ENCODE measurements around the gene GKN1. TPM values are rescaled to one million over a fixed set of nuclear protein-coding genes. Genes with fewer than 3 reads are reported as not detected.

The GKN1 gene, protein sequence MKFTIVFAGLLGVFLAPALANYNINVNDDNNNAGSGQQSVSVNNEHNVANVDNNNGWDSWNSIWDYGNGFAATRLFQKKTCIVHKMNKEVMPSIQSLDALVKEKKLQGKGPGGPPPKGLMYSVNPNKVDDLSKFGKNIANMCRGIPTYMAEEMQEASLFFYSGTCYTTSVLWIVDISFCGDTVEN
- not detected in 2 replicates for total RNA-seq (2022)
- Bru-seq, nascent RNA: not detected
- BruChase-seq, experiment 1, labeled RNA remaining after a 6-hour chase: not detected
- not detected for BruChase-seq, experiment 2, labeled RNA remaining after a 2-hour chase
- long read RNA-seq: 0 reads

DNA sequence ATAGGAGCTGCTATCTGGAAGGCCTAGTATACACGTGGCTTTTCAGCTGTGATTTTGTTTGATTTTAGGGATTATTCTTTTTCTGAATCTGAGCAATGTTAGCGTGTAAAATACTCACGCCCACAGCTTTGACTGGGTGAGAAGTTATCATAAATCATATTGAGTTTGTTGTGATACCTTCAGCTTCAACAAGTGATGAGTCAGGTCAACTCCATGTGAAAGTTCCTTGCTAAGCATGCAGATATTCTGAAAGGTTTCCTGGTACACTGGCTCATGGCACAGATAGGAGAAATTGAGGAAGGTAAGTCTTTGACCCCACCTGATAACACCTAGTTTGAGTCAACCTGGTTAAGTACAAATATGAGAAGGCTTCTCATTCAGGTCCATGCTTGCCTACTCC, at the start of gene GKN1:
Gene GKN1 (plus strand): TSS at position 386 of the 400 bp plus-strand sequence. CDS start 42 bp downstream, outside the sequence.
- intact Hi-C loops (cut with micrococcal nuclease): no loop called here
- Mint-ChIP-seq H3K27ac (ENCODE audit: low read depth, unreplicated experiment) (no peak within 1 kb of the TSS), H3K36me3 (ENCODE audit: insufficient read depth, unreplicated experiment) (no peaks in the 10 kb centered on the region), H3K4me3 (ENCODE audit: unreplicated experiment) (no peak within 1 kb of the TSS), H3K4me1 (ENCODE audit: insufficient read depth, unreplicated experiment) (peaks cover 17% of the 10 kb centered on the region), H3K27me3 (ENCODE audit: insufficient read depth, unreplicated experiment) (peaks cover 17% of the 10 kb centered on the region), H3K9me3 (ENCODE audit: unreplicated experiment) (no peaks in the 10 kb centered on the region)
- ChIA-PET CTCF (interaction anchor here (0.7 to 1.1 kb wide), 3 partner anchors 9 to 49 kb away, joined by 3 read pairs; no protein-coding TSS in a partner anchor), POLR2A (no interaction called here)
- TF ChIP-seq, protein P1, sequence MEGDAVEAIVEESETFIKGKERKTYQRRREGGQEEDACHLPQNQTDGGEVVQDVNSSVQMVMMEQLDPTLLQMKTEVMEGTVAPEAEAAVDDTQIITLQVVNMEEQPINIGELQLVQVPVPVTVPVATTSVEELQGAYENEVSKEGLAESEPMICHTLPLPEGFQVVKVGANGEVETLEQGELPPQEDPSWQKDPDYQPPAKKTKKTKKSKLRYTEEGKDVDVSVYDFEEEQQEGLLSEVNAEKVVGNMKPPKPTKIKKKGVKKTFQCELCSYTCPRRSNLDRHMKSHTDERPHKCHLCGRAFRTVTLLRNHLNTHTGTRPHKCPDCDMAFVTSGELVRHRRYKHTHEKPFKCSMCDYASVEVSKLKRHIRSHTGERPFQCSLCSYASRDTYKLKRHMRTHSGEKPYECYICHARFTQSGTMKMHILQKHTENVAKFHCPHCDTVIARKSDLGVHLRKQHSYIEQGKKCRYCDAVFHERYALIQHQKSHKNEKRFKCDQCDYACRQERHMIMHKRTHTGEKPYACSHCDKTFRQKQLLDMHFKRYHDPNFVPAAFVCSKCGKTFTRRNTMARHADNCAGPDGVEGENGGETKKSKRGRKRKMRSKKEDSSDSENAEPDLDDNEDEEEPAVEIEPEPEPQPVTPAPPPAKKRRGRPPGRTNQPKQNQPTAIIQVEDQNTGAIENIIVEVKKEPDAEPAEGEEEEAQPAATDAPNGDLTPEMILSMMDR (IDR thresholded peaks at IDR 0.05; ENCODE audit: unreplicated experiment): no peak
- BruUV-seq (replicated peaks): no TSS peak
- DNase-seq (ENCODE audit: unreplicated experiment): no peak

GRCh38 chr2:68925295-68925896, 49.0 kb upstream of the GKN1 start:
- H3K27me3 Mint-ChIP-seq (ENCODE audit: insufficient read depth, unreplicated experiment): no peaks in the 10 kb centered on the region
- no peak overlapping the region for H3K27ac Mint-ChIP-seq (ENCODE audit: low read depth, unreplicated experiment)
- ChIA-PET POLR2A (interaction anchor here (0.5 to 1.6 kb wide), 10 partner anchors 16 to 808 kb away, joined by 3 to 8 read pairs (median 3); no protein-coding TSS in a partner anchor), CTCF (interaction anchor here (0.5 to 8.0 kb wide), 41 partner anchors 8 to 1685 kb away, joined by 3 to 139 read pairs (median 5); partner anchors contain the start of gene GKN1)
- TF ChIP-seq, protein P1 (IDR thresholded peaks at IDR 0.05; ENCODE audit: unreplicated experiment): peak; percentile 93
- peaks cover 5% of the 10 kb centered on the region for H3K4me1 Mint-ChIP-seq (ENCODE audit: insufficient read depth, unreplicated experiment)
- intact Hi-C loops (cut with micrococcal nuclease): loop anchor here (1.0 kb wide), 4 partner anchors 86 to 462 kb away; no protein-coding TSS in a partner anchor
- BruUV-seq (replicated peaks): no TSS peak
- peak; percentile 73 for DNase-seq (ENCODE audit: unreplicated experiment)
- H3K36me3 Mint-ChIP-seq (ENCODE audit: insufficient read depth, unreplicated experiment): no peaks in the 10 kb centered on the region
- H3K4me3 Mint-ChIP-seq (ENCODE audit: unreplicated experiment): no peak overlapping the region
- no peaks in the 10 kb centered on the region for H3K9me3 Mint-ChIP-seq (ENCODE audit: unreplicated experiment)

GRCh38 chr2:68926796-68927195, 47.6 kb upstream of the GKN1 start:
- no TSS peak for BruUV-seq (replicated peaks)
- peak; percentile 41 for DNase-seq (ENCODE audit: unreplicated experiment)
- TF ChIP-seq, protein P1 (IDR thresholded peaks at IDR 0.05; ENCODE audit: unreplicated experiment): no peak
- H3K4me1 Mint-ChIP-seq (ENCODE audit: insufficient read depth, unreplicated experiment): peaks cover under 1% of the 10 kb centered on the region
- no peaks in the 10 kb centered on the region for H3K9me3 Mint-ChIP-seq (ENCODE audit: unreplicated experiment)
- H3K27ac Mint-ChIP-seq (ENCODE audit: low read depth, unreplicated experiment): no peak overlapping the region
- POLR2A ChIA-PET: no interaction called here
- no peak overlapping the region for H3K4me3 Mint-ChIP-seq (ENCODE audit: unreplicated experiment)
- CTCF ChIA-PET: interaction anchor here (0.6 to 8.0 kb wide), 16 partner anchors 9 to 462 kb away, joined by 3 to 139 read pairs (median 13); no protein-coding TSS in a partner anchor
- H3K27me3 Mint-ChIP-seq (ENCODE audit: insufficient read depth, unreplicated experiment): no peaks in the 10 kb centered on the region
- intact Hi-C loops (cut with micrococcal nuclease): no loop called here
- no peaks in the 10 kb centered on the region for H3K36me3 Mint-ChIP-seq (ENCODE audit: insufficient read depth, unreplicated experiment)

- peaks cover 11% of the 10 kb centered on the region for H3K4me1 Mint-ChIP-seq (ENCODE audit: insufficient read depth, unreplicated experiment)
- no TSS peak for BruUV-seq (replicated peaks)
- intact Hi-C loops (cut with micrococcal nuclease): no loop called here
- POLR2A ChIA-PET: no interaction called here
- no peak for DNase-seq (ENCODE audit: unreplicated experiment)
- TF ChIP-seq, protein P1 (IDR thresholded peaks at IDR 0.05; ENCODE audit: unreplicated experiment): no peak
- no peak overlapping the region for H3K4me3 Mint-ChIP-seq (ENCODE audit: unreplicated experiment)
- H3K36me3 Mint-ChIP-seq (ENCODE audit: insufficient read depth, unreplicated experiment): peaks cover 1% of the 10 kb centered on the region
- no peaks in the 10 kb centered on the region for H3K27me3 Mint-ChIP-seq (ENCODE audit: insufficient read depth, unreplicated experiment)
- H3K9me3 Mint-ChIP-seq (ENCODE audit: unreplicated experiment): no peaks in the 10 kb centered on the region
- no peak overlapping the region for H3K27ac Mint-ChIP-seq (ENCODE audit: low read depth, unreplicated experiment)
- CTCF ChIA-PET: interaction anchor here (0.6 to 1.5 kb wide), 4 partner anchors 9 to 340 kb away, joined by 3 to 6 read pairs (median 4); no protein-coding TSS in a partner anchor
Measured at GRCh38 chr2:68931149-68931711, 43.2 kb upstream of the GKN1 start.

Measured in MCF 10A (cell line).